Endothelial cell (in vitro differentiated cells): ENCODE measurements around the gene TCEANC2. TPM values are rescaled to one million over a fixed set of nuclear protein-coding genes. Genes with fewer than 3 reads are reported as not detected.

Experiments used
- DNase-seq: peaks from one replicate; pipeline ENCODE4 v3.0.0; 2021; ENCODE audit warnings: low spot score
- H3K27ac Mint-ChIP-seq: one replicate; pipeline ENCODE4 v1.8.0; 2021; ENCODE audit warnings: mixed read lengths, inconsistent platforms; ENCODE audit not compliant: unreplicated experiment
- H3K27me3 Mint-ChIP-seq: one replicate; pipeline ENCODE4 v1.8.0; 2021; ENCODE audit warnings: mild to moderate bottlenecking, moderate library complexity, mixed read lengths, inconsistent platforms; ENCODE audit not compliant: unreplicated experiment
- H3K36me3 Mint-ChIP-seq: one replicate; pipeline ENCODE4 v1.8.0; 2021; ENCODE audit warnings: mild to moderate bottlenecking, low read depth, mixed read lengths, inconsistent platforms; ENCODE audit not compliant: unreplicated experiment
- H3K4me1 Mint-ChIP-seq: one replicate; pipeline ENCODE4 v1.8.0; 2021; ENCODE audit warnings: mild to moderate bottlenecking, mixed read lengths, inconsistent platforms; ENCODE audit not compliant: unreplicated experiment
- H3K4me3 Mint-ChIP-seq: one replicate; pipeline ENCODE4 v1.8.0; 2021; ENCODE audit warnings: mild to moderate bottlenecking, mixed read lengths, inconsistent platforms; ENCODE audit not compliant: unreplicated experiment
- H3K9me3 Mint-ChIP-seq: one replicate; pipeline ENCODE4 v1.8.0; 2021; ENCODE audit warnings: mixed read lengths, inconsistent platforms; ENCODE audit not compliant: unreplicated experiment
- total RNA-seq: library from RNA; stranded (reverse); fragmentation: NEBNext Ultra II Directional; extraction: Animal tissue kit (Norgen Biotek cat#: 25700); gene quantifications from one replicate; pipeline ENCODE4 v1.2.1, GENCODE V29; 2021; ENCODE audit not compliant: unreplicated experiment
- TF ChIP-seq, protein P1 (sequence below): fragments of 200-600 bp; sonication (generic); IDR thresholded peaks from one replicate; pipeline ENCODE4 v1.5.0; 2021; ENCODE audit warnings: antibody characterized with exemption; ENCODE audit not compliant: unreplicated experiment

The TCEANC2 gene
- total RNA-seq, 1 donor from 2014 or later, result 6.3 TPM

DNA sequence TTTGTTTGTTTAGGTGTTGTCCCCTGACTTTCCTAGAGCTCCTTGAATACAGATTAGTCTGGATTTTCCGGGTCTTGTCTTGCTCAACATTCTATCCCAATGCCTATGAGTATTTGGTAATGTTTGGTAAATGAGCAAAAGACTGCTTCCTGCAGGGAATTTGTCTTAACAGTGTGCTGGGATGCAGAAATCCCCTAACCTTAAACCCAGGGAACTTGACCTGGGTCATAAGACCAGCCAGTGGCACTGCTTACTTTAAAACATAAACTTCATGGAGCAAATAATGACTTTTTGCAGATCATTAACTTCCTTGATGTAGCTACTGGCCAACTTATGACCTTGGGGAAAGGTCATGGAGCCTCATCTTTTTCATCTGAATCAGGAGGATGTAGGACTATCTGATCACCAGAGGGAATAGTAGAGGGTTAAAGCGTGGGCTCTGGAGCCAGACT is 27.2 kb downstream of the TCEANC2 start:
- no peaks in the 10 kb centered on the region for H3K36me3 Mint-ChIP-seq
- H3K9me3 Mint-ChIP-seq, result no peaks in the 10 kb centered on the region
- H3K27me3 Mint-ChIP-seq, result no peaks in the 10 kb centered on the region
- no peak overlapping the region for H3K4me3 Mint-ChIP-seq
- TF ChIP-seq, protein P1, sequence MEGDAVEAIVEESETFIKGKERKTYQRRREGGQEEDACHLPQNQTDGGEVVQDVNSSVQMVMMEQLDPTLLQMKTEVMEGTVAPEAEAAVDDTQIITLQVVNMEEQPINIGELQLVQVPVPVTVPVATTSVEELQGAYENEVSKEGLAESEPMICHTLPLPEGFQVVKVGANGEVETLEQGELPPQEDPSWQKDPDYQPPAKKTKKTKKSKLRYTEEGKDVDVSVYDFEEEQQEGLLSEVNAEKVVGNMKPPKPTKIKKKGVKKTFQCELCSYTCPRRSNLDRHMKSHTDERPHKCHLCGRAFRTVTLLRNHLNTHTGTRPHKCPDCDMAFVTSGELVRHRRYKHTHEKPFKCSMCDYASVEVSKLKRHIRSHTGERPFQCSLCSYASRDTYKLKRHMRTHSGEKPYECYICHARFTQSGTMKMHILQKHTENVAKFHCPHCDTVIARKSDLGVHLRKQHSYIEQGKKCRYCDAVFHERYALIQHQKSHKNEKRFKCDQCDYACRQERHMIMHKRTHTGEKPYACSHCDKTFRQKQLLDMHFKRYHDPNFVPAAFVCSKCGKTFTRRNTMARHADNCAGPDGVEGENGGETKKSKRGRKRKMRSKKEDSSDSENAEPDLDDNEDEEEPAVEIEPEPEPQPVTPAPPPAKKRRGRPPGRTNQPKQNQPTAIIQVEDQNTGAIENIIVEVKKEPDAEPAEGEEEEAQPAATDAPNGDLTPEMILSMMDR, result no peak
- H3K27ac Mint-ChIP-seq, result no peak overlapping the region
- peaks cover 8% of the 10 kb centered on the region for H3K4me1 Mint-ChIP-seq
- no peak for DNase-seq

DNA sequence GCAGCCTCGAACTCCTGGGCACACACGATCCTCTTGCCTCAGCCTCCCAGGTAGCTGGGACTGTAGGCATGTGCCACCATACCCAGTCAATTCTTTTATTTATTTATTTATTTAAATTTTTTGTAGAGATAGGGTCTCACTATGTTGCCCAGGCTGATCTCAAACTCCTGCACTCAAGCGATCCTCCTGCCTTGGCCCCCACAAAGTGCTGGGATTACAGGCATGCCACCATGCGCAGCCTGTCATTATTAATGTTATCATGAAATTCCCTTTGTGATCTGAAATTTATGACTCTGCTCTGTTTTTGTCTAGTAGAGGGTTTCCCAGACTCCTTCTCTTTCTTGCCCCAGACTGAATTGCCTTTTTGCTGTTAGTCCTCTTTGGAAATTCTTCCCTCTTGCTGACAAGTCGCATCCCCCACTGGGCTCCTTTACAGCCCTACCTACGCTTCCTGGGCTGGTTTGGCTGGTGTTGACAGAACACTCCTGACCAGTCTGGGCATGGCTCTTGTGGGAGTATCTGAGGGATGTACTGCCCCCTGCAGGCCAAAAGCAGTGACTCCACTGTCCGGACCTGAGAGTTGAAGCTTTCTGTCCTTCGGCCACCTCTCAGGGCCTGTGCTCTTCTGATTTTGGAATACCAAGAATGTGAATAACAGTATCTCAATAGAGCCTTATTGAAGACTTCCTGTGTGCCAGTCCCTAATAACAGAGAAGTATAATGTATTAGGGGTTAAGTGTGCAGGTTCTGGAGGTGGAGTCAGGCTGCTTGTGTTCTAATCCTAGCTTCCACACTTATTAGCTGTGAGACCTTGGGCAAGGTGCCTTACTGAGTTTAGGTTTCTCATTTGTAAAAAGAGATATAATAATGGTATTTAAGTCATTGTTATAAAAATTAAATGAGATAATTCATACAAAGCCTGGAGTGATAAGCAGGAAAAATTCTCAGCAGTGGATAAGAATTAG is 28.2 kb downstream of the TCEANC2 start:
- DNase-seq, result peak; percentile 79
- Mint-ChIP-seq H3K9me3 (no peaks in the 10 kb centered on the region), H3K36me3 (no peaks in the 10 kb centered on the region), H3K27ac (no peak overlapping the region), H3K4me1 (peaks cover 8% of the 10 kb centered on the region), H3K4me3 (no peak overlapping the region), H3K27me3 (no peaks in the 10 kb centered on the region)
- TF ChIP-seq, protein P1, result peak; percentile 93

DNA sequence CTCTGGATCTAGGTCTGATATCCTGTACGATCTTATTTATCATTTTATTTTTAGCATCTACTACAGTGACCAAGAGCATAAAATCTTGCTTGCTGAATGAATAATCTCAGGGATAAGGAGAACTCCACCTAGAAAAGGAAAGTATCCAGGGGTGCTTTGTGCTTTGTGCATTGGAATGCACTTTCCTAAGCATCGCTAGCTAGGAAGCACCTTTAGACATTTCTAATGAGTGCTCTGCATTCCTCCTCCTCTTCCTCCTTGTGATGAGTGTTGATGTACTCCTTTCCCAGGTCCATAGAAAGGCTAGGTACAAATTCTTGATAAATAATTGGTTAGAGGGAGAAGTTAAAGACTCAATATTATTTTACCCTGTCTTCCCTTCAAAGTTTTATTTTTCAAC is 31.4 kb downstream of the TCEANC2 start:
- no peak for DNase-seq
- Mint-ChIP-seq H3K9me3 (no peaks in the 10 kb centered on the region), H3K4me3 (no peak overlapping the region), H3K4me1 (peaks cover 2% of the 10 kb centered on the region), H3K27ac (no peak overlapping the region), H3K36me3 (no peaks in the 10 kb centered on the region), H3K27me3 (no peaks in the 10 kb centered on the region)
- TF ChIP-seq, protein P1, result no peak

DNA sequence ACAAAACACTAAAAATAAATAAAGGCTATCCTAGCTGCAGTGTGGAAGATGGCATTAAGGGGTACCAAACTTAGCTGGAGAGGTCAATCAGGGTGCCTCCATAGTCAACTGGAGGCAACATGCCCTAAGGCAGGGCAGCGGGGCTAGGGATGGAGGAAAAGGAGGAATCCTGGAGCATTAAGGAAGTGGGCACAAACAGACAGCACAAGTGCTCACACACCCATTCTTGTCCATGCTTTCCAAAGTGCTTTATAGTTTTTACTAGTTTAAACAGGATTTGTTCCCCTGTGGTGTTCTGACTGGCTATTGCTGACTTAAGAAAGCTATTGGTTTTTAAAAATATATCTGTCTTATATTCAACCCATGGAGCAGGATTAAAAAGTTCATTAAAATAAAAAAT is 33.3 kb downstream of the TCEANC2 start:
- Mint-ChIP-seq H3K36me3 (no peaks in the 10 kb centered on the region), H3K9me3 (no peaks in the 10 kb centered on the region), H3K4me1 (no peaks in the 10 kb centered on the region), H3K4me3 (no peak overlapping the region), H3K27ac (no peak overlapping the region), H3K27me3 (no peaks in the 10 kb centered on the region)
- TF ChIP-seq, protein P1, result no peak
- no peak for DNase-seq

DNA sequence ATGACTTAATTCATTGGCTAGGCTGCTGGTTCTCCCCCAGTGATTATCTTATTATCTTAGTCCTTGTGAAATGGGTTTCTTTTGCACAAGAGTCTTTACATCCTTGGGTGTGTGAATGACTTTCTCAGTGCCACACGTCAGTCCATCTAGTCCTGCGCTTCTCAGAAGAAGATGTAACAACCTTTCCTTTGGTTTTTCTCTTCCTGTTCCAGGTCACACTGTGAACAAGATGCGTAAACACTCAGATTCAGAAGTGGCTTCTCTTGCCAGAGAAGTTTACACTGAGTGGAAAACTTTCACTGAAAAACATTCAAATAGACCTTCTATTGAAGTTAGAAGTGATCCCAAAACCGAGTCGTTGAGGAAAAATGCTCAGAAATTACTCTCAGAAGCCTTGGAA is 35.0 kb downstream of the TCEANC2 start:
- H3K27me3 Mint-ChIP-seq, result no peaks in the 10 kb centered on the region
- no peaks in the 10 kb centered on the region for H3K9me3 Mint-ChIP-seq
- H3K4me1 Mint-ChIP-seq, result no peaks in the 10 kb centered on the region
- no peak overlapping the region for H3K4me3 Mint-ChIP-seq
- no peak for DNase-seq
- H3K27ac Mint-ChIP-seq, result no peak overlapping the region
- H3K36me3 Mint-ChIP-seq, result no peaks in the 10 kb centered on the region
- TF ChIP-seq, protein P1, result no peak
